Psoas muscle (tissue), 8 donors: ENCODE measurements around the gene MSMP. TPM values are rescaled to one million over a fixed set of nuclear protein-coding genes. Genes with fewer than 3 reads are reported as not detected.
A peak's percentile ranks its signal among the peaks of the same experiment; 100 is the strongest.

Source experiments
- ATAC-seq, 4 donors: fragments of 200-7000 bp; cut with Tn5 transposase; one replicate each; pipeline ENCODE4 v1.9.1; 2020; ENCODE audit warnings: moderate library complexity in 3 of 4, mild to moderate bottlenecking in 2 of 4
- DNase-seq, 2 donors: peaks; one replicate each; pipeline ENCODE4 v3.0.0-alpha.2; 2020
- H3K27ac ChIP-seq: fragments of 200-600 bp; one replicate; pipeline ENCODE4 v1.8.0; 2022
- H3K27me3 ChIP-seq, 3 donors: fragments of 200-600 bp in 1 of 3; one replicate each; pipeline versions ENCODE4 v1.6.1 to v1.8.0; 2013 to 2022; ENCODE audit warnings: low read length in 2 of 3, mild to moderate bottlenecking in 2 of 3, moderate library complexity in 1 of 3; ENCODE audit not compliant: insufficient read depth in 3 of 3
- H3K36me3 ChIP-seq, 2 donors: fragments of 200-600 bp in 1 of 2; one replicate each; pipeline versions ENCODE4 v1.6.1 to v1.8.0; 2013 to 2022; ENCODE audit warnings: low read depth in 1 of 2, mild to moderate bottlenecking in 1 of 2, moderate library complexity in 1 of 2; ENCODE audit not compliant: insufficient read depth in 1 of 2
- H3K4me1 ChIP-seq: fragments of 200-600 bp; one replicate; pipeline ENCODE4 v1.8.0; 2022
- H3K4me3 ChIP-seq: fragments of 200-600 bp; one replicate; pipeline ENCODE4 v1.8.0; 2022; ENCODE audit warnings: mild to moderate bottlenecking
- H3K9me3 ChIP-seq: fragments of 200-600 bp; one replicate; pipeline ENCODE4 v1.8.0; 2022
- WGBS, 3 donors: extraction: QIAGEN DNeasy Blood & Tissue Kit; methylation state at CpG; one replicate each; pipeline versions ENCODE4 v1.1.6 to v1.1.7; 2013; 5-methylcytosine and 5-hydroxymethylcytosine counted together
- intact Hi-C, 2 donors: fragments of 100-400 bp; cut with DNase I; formaldehyde crosslinking; loops; one replicate each; pipeline versions ENCODE4 v1.11.0 to v1.14.2; 2022
- polyA plus RNA-seq, 3 donors: library from polyadenylated mRNA; stranded (reverse); fragments of 200-250 nt; gene quantifications; one replicate each; pipeline ENCODE4 v1.2.3, GENCODE V29; 2013
- total RNA-seq, 4 donors: library from RNA; stranded (reverse); fragmentation: NEBNext Ultra II Directional in 2 of 4; extraction: Animal tissue kit (Norgen Biotek cat#: 25700) in 2 of 4; gene quantifications; one replicate each; pipeline versions ENCODE4 v1.2.1 to v1.2.4, GENCODE V29; 2021 to 2023
- TF ChIP-seq, protein P1 (sequence below): fragments of 200-600 bp; IDR thresholded peaks from one replicate; pipeline ENCODE4 v1.8.0; 2022; ENCODE audit warnings: antibody characterized with exemption
- donor health status: healthy with polysubstance abuse.
- donor health status: DM: no; HTN: no; CAD: no; lungs with moderate emphysema.
- donor health status: Bipolar disorder and iron deficiency.
- donor health status: healthy.
- donor health status: DM: yes; HTN: yes; CAD: no.
- donor health status: DM: no; HTN: no; CAD: no.
- donor health status: DM: no; HTN: no; CAD: no.
- donor health status: DM: yes; HTN: yes; CAD: no.

The MSMP gene
- total and polyA plus RNA-seq, 7 donors: 0.16 to 1.2 TPM; not detected in 5

DNA sequence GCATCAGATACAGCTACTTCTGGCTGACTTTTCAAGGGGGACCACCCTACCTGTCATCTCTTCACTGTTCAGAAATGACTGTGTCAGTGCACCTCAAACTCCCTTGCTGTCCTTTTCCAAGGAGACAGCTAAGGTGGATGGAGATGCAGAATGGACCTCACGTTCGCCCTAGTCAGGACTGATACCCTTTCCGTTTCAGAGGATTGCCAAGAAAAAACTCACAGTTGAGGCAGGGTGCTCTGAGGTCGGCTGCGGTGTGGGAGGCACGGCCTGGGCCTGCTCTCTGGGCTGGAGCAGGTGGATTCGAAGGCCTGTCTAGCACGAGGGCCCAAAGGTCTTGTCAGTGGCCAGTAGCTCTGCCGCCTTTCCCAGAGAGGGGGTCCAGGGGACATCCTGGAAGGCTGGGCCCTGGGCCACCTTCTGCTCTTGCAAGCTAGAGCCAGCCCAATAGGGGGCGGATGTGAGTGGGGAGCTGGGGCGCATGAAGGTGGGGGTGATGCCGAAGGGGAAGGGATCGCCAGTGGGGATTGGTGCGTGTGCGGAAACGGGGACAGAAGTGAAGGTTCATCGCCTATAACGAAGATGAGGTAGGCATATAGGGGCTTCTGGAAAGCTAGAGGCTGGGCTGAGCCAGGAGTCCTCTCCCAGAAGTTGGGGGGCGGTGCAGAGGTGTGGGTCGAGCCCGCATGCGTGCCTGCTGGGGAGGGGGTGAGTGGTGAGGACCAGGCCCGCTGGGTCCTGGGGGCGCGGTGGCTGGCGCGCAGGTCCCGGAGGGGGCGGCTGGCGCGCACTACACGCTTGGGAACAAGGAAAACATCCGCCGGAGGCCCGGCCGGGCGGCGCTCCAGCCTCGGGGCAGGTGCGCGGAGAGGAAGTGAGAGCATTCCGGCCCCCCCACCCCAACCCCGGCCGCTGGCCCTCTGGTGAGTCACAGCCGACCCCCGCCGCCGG, 2.5 kb upstream of the MSMP start:
- TF ChIP-seq, protein P1, sequence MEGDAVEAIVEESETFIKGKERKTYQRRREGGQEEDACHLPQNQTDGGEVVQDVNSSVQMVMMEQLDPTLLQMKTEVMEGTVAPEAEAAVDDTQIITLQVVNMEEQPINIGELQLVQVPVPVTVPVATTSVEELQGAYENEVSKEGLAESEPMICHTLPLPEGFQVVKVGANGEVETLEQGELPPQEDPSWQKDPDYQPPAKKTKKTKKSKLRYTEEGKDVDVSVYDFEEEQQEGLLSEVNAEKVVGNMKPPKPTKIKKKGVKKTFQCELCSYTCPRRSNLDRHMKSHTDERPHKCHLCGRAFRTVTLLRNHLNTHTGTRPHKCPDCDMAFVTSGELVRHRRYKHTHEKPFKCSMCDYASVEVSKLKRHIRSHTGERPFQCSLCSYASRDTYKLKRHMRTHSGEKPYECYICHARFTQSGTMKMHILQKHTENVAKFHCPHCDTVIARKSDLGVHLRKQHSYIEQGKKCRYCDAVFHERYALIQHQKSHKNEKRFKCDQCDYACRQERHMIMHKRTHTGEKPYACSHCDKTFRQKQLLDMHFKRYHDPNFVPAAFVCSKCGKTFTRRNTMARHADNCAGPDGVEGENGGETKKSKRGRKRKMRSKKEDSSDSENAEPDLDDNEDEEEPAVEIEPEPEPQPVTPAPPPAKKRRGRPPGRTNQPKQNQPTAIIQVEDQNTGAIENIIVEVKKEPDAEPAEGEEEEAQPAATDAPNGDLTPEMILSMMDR: peak; percentile 46
- peaks cover 4 to 46% of the 10 kb centered on the region in 2 donors for H3K36me3 ChIP-seq
- no peaks in the 10 kb centered on the region for H3K9me3 ChIP-seq
- 9 to 12% (median 11%) methylated on average over 42 to 48 of the region's 48 CpGs for WGBS, 3 donors
- H3K4me3 ChIP-seq: peak overlapping the region; percentile 82
- H3K4me1 ChIP-seq: peaks cover 19% of the 10 kb centered on the region
- ATAC-seq (peak; percentile 81 to 87 (median 86)), DNase-seq (peak; percentile 75 to 87)
- H3K27ac ChIP-seq: peak overlapping the region; percentile 94
- no peaks in the 10 kb centered on the region for H3K27me3 ChIP-seq
- intact Hi-C loops: no loop called here

DNA sequence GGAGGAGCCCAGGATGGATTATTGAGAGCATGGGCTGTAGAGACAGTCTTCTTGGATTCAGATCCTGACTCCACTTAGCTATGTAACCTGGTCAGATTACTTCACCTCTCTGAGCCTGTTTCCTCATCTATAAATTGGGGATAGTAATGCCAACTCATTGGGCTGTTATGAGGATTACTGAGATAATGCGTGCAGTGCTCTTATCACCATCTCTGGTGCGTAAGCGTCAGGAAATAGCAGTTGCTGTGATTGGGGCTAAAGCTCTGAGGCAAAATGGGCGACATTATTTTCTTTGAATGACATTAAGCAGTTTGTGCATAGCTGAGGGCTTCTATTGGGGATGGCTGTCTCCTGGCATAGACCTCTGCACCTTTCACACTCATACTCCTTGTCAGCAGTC, 995 bp upstream of the MSMP start:
- 92 to 99% (median 92%) methylated on average over 4 of the region's 4 CpGs for WGBS, 3 donors
- H3K4me1 ChIP-seq: peaks cover 27% of the 10 kb centered on the region
- H3K27me3 ChIP-seq: no peaks in the 10 kb centered on the region
- no peak overlapping the region for H3K27ac ChIP-seq
- DNase-seq: no peak
- no peak overlapping the region for H3K4me3 ChIP-seq
- no peak for ATAC-seq
- H3K9me3 ChIP-seq: no peaks in the 10 kb centered on the region
- intact Hi-C loops: no loop called here
- TF ChIP-seq, protein P1: no peak
- peaks cover 7 to 59% of the 10 kb centered on the region in 2 donors for H3K36me3 ChIP-seq

DNA sequence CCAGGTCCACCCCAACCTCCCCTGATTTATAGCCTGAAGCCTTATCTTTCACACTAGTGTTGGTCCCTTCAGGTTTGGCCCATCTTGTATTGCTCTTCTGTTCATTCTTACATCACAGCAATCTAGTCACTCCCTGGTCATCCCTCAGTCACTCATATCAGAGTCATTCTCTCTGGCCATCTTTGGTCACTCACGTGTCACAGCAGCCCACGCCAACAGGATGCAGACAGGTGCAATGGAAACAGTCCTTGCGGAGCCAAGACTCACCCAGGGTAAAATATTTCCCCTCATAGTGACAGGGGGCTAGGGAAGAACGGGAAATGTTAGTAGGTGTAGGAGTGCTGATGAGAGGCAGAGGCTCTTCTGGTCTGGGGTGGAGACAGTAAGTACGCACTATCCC, 610 bp downstream of the MSMP start:
- DNase-seq (no peak), ATAC-seq (no peak)
- TF ChIP-seq, protein P1: no peak
- no peaks in the 10 kb centered on the region for H3K27me3 ChIP-seq
- no peaks in the 10 kb centered on the region for H3K9me3 ChIP-seq
- H3K4me3 ChIP-seq: no peak overlapping the region
- peaks cover 28% of the 10 kb centered on the region for H3K4me1 ChIP-seq
- 69 to 70% (median 70%) methylated on average over 5 of the region's 5 CpGs for WGBS, 3 donors
- peaks cover 7 to 59% of the 10 kb centered on the region in 2 donors for H3K36me3 ChIP-seq
- no peak overlapping the region for H3K27ac ChIP-seq
- intact Hi-C loops: no loop called here

GRCh38 chr9:35750256-35750531, 3.9 kb downstream of the MSMP start:
- TF ChIP-seq, protein P1: no peak
- H3K36me3 ChIP-seq: peaks cover 7 to 64% of the 10 kb centered on the region in 2 donors
- intact Hi-C loops: loop anchor here in 1 of 2 donors (2.0 kb wide), 1 partner anchor 65 kb away; the partner anchor contains the start of gene HINT2
- peak in 1 of 2 donors; percentile 24 for DNase-seq
- peak overlapping the region; percentile 93 for H3K4me3 ChIP-seq
- peak overlapping the region; percentile 90 for H3K27ac ChIP-seq
- peaks cover 33% of the 10 kb centered on the region for H3K4me1 ChIP-seq
- ATAC-seq: peak in 1 of 4 donors; percentile 16
- 37 to 38% (median 37%) methylated on average over 4 of the region's 4 CpGs for WGBS, 3 donors
- no peaks in the 10 kb centered on the region for H3K9me3 ChIP-seq
- H3K27me3 ChIP-seq: no peaks in the 10 kb centered on the region
